Ishikawa (cell line): Measurements from ENCODE around the gene DDX49.

ENCODE experiments used
- CEBPB ChIP-seq: IDR thresholded peaks from 2 replicates; pipeline ENCODE4 v1.6.1; 2012
- CREB1 ChIP-seq: IDR thresholded peaks from 2 replicates; pipeline ENCODE4 v1.6.1; 2012; ENCODE audit warnings: low read depth
- EGR1 ChIP-seq: IDR thresholded peaks from 2 replicates; pipeline ENCODE4 v1.6.1; 2012
- EP300 ChIP-seq: IDR thresholded peaks from 2 replicates; pipeline ENCODE4 v1.6.1; 2012; ENCODE audit warnings: borderline replicate concordance
- FOXM1 ChIP-seq: IDR thresholded peaks from 2 replicates; pipeline ENCODE4 v1.6.1; 2012; ENCODE audit warnings: low read depth, borderline replicate concordance
- NFIC ChIP-seq: IDR thresholded peaks from 2 replicates; pipeline ENCODE4 v1.6.1; 2012
- RAD21 ChIP-seq: IDR thresholded peaks from 2 replicates; pipeline ENCODE4 v1.6.1; 2012; ENCODE audit warnings: low read depth
- TAF1 ChIP-seq: IDR thresholded peaks from 2 replicates; pipeline ENCODE4 v1.6.1; 2012; ENCODE audit warnings: low read depth, mild to moderate bottlenecking
- TCF12 ChIP-seq: IDR thresholded peaks from 2 replicates; pipeline ENCODE4 v1.6.1; 2012; ENCODE audit warnings: low read depth
- TEAD4 ChIP-seq: IDR thresholded peaks from 2 replicates; pipeline ENCODE4 v1.6.1; 2012
- YY1 ChIP-seq: IDR thresholded peaks from 2 replicates; pipeline ENCODE4 v1.6.1; 2012; ENCODE audit warnings: low read depth
- ZBTB7A ChIP-seq: IDR thresholded peaks from 2 replicates; pipeline ENCODE4 v1.6.1; 2012; ENCODE audit warnings: low read depth
- TF ChIP-seq, protein P1 (sequence below): IDR thresholded peaks from 2 replicates; pipeline ENCODE4 v1.6.1; 2012
- TF ChIP-seq, protein P2 (sequence below): IDR thresholded peaks from 2 replicates; pipeline ENCODE4 v1.6.1; 2012; ENCODE audit warnings: low read depth, mild to moderate bottlenecking
- TF ChIP-seq, protein P3 (sequence below): IDR thresholded peaks from 2 replicates; pipeline ENCODE4 v1.6.1; 2012

DDX49 gene

DNA sequence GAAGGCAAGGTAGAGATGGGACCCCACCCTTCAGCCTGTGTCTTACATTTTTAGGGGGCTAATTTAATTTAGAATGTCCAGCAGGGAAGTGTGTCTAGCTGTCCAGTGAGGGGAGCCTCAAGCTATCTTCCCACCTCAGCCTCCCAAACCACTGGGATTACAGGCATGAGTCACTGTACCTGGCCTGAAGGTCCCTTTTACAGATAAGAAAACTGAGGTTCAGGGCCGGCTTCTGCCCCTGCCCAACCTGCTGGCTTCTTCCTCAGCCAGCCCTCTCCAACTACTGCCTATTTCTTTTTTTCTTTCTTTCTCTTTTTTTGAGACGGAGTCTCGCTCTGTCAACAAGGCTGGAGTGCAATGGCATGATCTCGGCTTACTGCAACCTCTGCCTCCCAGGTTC is 40.9 kb downstream of the DDX49 start:
- TF ChIP-seq TCF12 (no peak), ZBTB7A (no peak), TAF1 (no peak), TEAD4 (no peak), YY1 (no peak), FOXM1 (no peak), CREB1 (no peak), EGR1 (no peak), CEBPB (no peak), EP300 (no peak), RAD21 (no peak), NFIC (no peak)
- TF ChIP-seq, protein P1, sequence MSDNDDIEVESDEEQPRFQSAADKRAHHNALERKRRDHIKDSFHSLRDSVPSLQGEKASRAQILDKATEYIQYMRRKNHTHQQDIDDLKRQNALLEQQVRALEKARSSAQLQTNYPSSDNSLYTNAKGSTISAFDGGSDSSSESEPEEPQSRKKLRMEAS, result no peak
- TF ChIP-seq, protein P2, sequence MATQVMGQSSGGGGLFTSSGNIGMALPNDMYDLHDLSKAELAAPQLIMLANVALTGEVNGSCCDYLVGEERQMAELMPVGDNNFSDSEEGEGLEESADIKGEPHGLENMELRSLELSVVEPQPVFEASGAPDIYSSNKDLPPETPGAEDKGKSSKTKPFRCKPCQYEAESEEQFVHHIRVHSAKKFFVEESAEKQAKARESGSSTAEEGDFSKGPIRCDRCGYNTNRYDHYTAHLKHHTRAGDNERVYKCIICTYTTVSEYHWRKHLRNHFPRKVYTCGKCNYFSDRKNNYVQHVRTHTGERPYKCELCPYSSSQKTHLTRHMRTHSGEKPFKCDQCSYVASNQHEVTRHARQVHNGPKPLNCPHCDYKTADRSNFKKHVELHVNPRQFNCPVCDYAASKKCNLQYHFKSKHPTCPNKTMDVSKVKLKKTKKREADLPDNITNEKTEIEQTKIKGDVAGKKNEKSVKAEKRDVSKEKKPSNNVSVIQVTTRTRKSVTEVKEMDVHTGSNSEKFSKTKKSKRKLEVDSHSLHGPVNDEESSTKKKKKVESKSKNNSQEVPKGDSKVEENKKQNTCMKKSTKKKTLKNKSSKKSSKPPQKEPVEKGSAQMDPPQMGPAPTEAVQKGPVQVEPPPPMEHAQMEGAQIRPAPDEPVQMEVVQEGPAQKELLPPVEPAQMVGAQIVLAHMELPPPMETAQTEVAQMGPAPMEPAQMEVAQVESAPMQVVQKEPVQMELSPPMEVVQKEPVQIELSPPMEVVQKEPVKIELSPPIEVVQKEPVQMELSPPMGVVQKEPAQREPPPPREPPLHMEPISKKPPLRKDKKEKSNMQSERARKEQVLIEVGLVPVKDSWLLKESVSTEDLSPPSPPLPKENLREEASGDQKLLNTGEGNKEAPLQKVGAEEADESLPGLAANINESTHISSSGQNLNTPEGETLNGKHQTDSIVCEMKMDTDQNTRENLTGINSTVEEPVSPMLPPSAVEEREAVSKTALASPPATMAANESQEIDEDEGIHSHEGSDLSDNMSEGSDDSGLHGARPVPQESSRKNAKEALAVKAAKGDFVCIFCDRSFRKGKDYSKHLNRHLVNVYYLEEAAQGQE, result no peak
- TF ChIP-seq, protein P3, sequence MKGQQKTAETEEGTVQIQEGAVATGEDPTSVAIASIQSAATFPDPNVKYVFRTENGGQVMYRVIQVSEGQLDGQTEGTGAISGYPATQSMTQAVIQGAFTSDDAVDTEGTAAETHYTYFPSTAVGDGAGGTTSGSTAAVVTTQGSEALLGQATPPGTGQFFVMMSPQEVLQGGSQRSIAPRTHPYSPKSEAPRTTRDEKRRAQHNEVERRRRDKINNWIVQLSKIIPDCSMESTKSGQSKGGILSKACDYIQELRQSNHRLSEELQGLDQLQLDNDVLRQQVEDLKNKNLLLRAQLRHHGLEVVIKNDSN, result no peak

DNA sequence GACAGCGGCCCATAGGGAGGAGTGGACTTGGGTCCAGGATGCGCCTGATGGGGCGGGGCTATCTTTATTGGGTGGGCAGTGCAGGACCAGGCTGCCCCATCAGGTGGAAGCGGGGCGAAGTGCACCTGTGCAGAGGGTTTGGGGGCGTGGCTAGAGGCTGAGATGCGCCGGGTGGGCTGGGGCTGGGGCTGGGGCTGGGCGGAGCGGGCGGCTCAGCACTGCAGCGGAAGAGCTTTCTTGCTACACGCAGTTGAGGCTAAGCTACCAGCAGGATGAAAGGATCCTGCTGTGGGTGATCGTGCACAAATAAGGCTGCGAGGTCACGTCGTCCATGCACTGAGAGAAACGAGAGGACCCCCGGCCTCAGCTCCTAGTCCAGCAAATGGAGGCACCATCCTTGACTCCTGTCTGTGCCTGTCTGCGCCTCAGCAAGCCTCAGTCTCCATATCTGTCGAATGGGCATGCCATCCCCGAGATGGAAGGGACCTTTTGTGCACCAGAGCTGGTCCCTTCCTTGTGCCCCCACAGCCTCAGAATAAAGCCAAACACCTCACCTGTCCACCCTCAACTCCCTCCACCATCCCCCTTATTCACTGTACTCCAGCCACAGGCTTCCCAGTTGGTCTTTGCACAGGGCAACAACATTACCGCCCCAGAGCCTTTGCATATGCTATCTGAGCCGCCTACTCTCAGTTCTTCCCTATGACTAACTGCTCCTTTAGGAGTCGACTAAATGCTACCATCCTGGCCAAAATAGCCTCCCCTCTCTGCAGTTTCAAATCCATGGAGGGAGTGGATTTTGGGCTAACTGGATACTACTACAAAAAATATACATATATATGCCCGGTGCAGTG is 42.5 kb downstream of the DDX49 start:
- TF ChIP-seq CREB1 (no peak), EGR1 (no peak), NFIC (no peak), RAD21 (no peak), TAF1 (no peak)
- TF ChIP-seq, protein P1, result no peak

DNA sequence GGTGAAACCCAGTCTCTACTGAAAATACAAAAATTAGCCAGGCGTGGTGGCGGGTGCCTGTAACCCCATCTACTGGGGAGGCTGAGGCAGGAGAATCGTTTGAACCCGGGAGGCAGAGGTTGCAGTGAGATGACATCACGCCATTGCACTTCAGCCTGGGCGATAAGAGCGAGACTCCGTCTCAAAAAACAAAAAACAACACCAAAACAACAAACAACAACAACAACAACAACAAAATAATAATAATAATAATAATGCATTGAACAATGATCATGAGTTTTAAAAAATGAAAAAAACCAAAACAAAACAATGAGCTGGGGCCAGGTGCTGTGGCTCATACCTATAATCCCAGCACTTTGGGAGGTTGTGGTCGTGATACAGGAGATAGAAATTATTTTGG is 44.6 kb downstream of the DDX49 start:
- TF ChIP-seq CEBPB (no peak), ZBTB7A (no peak), YY1 (no peak), NFIC (no peak), TEAD4 (no peak), FOXM1 (no peak), TAF1 (no peak), EGR1 (no peak), TCF12 (no peak), RAD21 (no peak), EP300 (no peak), CREB1 (no peak)
- TF ChIP-seq, protein P3, result no peak
- TF ChIP-seq, protein P1, result no peak
- TF ChIP-seq, protein P2, result no peak

DNA sequence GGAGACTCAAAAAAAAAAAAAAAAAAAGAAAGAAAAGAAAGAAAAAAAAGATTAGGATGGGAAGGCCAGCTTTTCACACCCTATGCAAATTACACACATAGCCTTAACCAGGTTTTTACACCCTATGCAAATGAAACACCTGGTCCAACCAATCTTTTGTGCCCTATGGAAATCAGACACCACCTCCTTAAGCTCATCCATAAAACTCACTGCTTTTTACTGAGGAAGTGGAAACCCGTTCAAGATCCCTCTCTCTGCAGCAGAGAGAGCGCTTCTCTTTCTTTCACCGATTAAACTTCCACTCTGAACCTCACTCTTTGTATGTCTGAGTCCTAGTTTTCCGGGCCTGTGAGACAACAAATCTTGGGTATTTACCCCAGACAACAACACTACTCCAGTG is 46.8 kb downstream of the DDX49 start:
- TF ChIP-seq CEBPB (no peak), TEAD4 (no peak), EGR1 (no peak), NFIC (no peak)

DNA sequence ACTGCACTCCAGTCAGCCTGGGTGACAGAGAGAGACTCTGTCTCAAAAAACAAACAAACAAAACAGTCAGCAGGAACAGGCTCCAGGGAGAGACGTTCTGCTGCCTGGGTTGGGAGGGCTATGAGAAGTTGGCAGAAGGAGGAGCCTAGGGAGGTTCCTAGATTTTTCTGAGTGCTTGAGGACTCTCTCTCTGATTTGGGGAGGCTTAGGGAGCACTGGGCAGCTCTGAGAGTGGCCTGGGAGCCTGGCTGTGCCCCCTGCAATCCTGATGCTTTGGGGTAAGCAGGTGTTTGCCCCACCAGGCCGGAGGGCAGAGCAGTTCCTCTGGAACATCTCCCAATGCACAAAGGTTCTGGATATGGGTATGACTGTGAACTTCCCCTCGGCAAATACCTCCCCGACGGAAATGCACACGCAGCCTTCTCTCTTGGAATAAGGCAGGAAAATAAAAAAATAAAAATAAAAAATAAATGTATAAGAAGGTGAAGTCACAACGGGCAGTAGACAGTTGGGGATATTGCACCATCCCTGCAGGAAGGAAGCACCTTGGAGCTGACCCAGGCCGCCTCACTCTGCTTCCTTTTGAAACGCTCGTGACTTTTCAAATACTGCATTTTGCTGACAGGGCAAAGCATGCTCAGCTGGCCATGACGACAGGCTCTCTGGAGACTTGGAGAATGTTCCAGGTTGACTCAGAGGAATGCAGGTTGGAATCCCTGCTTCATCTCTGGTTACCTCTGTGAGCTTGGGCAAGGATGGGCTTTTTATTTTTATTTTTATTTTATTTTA is 48.0 kb downstream of the DDX49 start:
- TF ChIP-seq RAD21 (no peak), TEAD4 (peak; percentile 89), EP300 (peak; percentile 14; the same call in 1 of the 2 replicates), CEBPB (peak; percentile 57; the same call in 1 of the 2 replicates), FOXM1 (peak; percentile 73; the same call in 1 of the 2 replicates), EGR1 (no peak)
- TF ChIP-seq, protein P1, result peak; percentile 77
